GM21529 (cell line): ENCODE data around the gene PLD6.

Source experiments
- ATAC-seq: cut with Tn5 transposase; IDR thresholded peaks from one replicate; pipeline ENCODE4 v1.9.1; 2021; ENCODE audit not compliant: unreplicated experiment

PLD6 gene

GRCh38 chr17:17227608-17228520 is 21.7 kb upstream of the PLD6 start:
- ATAC-seq = no peak

DNA sequence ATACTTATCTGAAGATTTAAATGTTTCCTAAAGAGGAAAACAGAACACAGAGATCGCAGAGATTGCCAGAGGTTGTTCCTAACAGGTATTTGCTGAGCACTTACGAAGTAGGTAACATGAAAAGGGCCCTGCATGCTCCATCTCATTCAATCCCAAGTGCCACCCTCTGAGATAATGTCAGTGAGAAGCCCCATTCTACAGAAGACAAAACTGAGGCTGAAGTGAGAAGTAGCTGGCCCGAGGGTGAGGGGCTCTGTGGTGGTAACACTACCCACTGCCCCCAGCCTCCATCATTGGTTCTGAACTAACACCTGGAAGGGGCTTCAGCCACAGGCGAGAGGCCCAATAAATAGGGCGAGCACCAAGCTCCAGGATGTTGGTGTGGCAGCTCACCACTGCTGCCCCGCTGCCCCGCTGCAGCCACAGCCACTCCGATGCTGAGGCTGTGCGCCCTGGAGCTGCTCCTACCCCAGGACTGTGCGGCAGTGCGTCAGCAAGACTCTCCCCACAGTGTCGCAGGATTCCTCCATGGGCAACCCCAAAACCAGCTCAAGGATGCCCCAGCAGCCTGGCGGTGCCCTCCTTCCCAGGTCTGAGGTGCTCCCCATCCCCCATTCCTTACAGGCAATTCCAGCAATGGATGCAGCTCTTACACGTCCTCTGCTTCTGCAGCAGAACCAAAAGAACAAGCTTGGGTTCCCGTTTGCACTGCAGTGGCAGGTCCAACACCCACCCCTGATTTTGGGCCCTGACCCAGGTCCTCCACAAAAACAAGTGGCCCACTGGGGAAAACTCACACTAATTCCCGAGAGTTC is 20.5 kb upstream of the PLD6 start:
- ATAC-seq = no peak

DNA sequence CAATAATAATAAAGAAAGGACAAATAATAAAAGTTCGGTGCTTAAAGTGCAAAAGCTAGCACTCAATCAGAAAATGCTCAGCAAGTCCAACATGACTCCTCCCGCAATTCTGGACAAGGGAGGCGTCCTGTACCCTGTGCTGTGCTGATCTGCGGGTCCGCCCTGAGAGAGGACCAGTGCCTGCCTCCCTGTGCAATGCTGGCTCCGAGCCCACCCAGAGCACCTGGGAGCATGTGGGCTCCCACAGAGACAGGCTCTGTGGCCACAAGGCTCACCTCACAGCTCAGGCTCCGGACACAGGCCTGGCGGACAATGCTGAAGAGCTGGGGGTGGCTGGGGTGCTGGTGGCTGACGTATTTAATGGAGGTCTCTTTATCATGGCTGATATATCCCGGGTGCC is 19.8 kb upstream of the PLD6 start:
- ATAC-seq = no peak

DNA sequence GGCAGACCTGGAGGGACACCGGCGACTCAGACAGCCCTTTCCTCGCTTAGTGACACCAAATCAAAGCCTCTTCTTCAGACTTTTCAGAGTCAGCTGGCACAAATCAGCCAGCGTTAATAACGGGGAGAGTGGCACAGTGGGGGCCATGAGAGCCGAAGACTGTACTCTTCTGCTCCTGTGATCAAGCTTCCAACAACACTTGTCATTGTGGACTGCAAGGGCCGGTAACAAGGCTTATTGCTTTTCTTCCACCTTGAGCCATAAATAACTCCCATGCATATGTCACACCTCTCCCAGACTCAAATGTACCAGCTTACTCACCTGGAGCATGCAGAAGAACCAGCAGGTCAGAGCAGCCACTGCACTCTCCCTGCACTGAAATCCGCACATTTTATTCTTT is 18.0 kb upstream of the PLD6 start:
- ATAC-seq = no peak

DNA sequence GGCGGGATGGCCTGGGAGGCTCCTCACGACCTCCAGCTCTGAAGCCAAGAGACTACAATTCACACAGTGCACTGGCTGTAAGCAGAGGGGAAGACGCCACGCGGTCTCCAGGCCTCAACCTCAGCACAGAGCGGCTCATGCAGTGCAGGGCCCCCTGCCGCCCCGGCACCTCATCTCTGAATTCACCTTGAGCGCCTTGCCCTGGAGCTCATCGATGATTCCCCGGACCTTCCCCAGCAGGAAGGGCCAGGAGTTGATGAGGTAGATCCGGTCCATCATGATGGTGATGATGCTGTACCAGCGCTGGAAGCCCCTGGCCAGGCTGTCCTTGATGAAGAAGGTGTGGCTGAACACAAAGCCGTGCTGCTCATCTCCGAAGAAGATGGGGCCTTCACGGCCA is 17.6 kb upstream of the PLD6 start:
- ATAC-seq = no peak

GRCh38 chr17:17221329-17221728 is 15.2 kb upstream of the PLD6 start:
- ATAC-seq = no peak

- no peak for ATAC-seq
These were observed 14.4 kb upstream of the PLD6 start for GRCh38 chr17:17220529-17220928.

GRCh38 chr17:17217995-17218394 is 11.9 kb upstream of the PLD6 start:
- no peak for ATAC-seq

GRCh38 chr17:17216776-17217175 is 10.6 kb upstream of the PLD6 start:
- no peak for ATAC-seq

- ATAC-seq = no peak
These were observed 10.1 kb upstream of the PLD6 start for GRCh38 chr17:17216236-17216635.

DNA sequence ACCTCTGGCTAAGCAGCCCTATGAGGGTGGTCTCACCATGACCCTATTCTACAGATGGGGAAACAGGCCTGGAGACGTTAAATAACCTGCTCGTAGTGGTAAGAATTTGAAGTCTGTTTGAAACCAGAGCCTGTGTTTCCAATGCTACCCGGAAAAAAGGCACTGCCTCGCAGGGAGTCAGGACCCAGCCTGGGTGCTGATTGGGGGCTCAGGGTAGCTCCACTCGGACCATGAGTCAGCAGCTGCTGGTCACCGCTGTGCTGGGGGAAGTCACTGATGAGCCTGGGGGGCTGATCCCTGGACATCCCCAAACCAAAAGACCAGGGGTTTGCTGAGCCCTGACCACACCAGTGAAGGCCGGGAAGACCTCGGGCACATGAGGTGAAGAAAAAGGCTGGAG is 9.4 kb upstream of the PLD6 start:
- ATAC-seq = no peak

- ATAC-seq = no peak
These were observed 8.7 kb upstream of the PLD6 start for GRCh38 chr17:17214646-17215436.

GRCh38 chr17:17213775-17214174 is 7.6 kb upstream of the PLD6 start:
- ATAC-seq = no peak

- ATAC-seq = no peak
These were observed 1.9 kb upstream of the PLD6 start for GRCh38 chr17:17207998-17208397.

DNA sequence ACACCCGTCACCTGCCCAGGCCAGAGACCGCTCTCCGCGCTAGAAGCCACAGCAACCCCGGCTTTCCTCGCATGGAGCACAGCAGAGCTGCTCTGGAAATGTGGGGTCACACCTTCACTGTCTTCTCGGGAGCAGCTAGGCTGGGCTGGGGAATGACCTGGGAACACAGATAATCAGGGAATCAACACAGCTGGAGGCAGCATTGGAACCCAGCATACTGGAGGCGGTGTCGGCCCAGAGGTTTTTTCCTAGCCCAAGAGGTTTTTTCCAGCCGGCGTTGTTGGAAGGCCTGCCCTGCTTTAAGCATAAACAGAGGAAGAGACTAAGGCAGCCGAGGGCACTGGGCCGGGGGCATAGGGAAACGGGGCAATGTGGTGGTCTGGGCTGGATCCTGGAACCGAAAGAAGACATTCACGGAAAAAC is 791 bp upstream of the PLD6 start:
- no peak for ATAC-seq

- ATAC-seq = peak; percentile 54
These were observed 587 bp downstream of the PLD6 start for GRCh38 chr17:17205368-17206123.

- no peak for ATAC-seq
These were observed 1.4 kb downstream of the PLD6 start for GRCh38 chr17:17204635-17205231.

DNA sequence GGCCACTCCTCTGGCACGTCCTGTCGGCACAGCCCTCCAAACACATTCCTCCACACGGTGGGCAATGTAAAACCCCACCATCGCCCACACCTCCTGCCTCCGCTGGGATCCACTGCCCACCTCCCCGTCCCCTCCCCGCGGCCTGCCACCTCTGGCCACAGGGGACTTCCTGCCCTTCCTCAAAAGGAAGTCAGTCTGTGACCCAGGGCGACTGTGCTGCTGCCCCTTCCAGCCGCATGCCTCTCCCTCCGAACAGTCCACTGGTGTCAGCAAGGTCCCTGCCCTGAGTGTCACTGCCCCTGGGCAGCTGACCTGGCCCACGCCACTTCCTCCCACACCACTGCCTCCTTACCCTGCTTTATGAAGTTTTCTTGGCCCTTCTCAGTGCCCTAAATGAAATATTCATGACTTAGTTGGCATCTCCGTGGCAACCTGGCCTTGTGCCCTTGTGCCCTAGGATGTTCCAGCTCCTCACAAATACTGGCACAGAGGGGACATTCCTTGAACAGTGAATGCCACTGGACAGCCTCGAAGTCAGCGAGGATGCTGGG is 2.0 kb downstream of the PLD6 start:
- no peak for ATAC-seq

DNA sequence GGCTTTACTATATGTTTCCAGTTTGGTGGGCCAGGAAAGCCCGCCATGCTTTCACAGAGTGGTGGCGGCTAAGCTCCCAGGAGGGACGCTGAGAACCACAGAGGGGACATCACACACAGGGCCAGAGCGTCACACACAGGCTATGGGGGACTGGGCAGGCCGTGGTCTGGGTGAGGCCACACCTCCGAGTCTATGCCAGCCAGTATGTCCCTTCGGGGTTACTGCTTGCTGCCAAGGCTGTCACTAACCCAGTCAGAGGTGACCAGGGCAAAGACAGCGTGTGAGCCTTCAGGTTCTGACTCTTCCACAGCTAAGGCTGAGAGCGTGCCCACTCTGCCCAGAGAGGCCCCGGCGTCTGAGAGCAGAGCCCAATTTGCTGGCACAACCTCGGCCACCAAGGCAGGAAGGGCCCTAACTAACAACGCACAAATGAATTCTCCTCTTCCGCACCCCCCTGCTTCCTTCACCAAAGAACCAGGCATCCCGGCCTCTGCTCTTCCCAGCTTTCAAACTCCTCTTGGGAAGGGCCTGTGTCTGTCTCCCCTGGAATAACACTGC is 2.9 kb downstream of the PLD6 start:
- ATAC-seq = no peak

- no peak for ATAC-seq
These were observed 4.2 kb downstream of the PLD6 start for GRCh38 chr17:17201907-17202306.
